Adrenal gland (tissue), 12 donors: ENCODE measurements around the gene RPL11. TPM values are rescaled to one million over a fixed set of nuclear protein-coding genes. Genes with fewer than 3 reads are reported as not detected.
"Not testable (repeated sequence)": the region's sequence is repeated elsewhere in the genome, so short reads cannot be mapped to it uniquely, and the experiment has no call there.

Experiments used
- DNase-seq, 7 donors: peaks; one replicate each; pipeline ENCODE4 v3.0.0-alpha.2; 2019 to 2020
- H3K27ac ChIP-seq, 5 donors: fragments of 200-600 bp; sonication (generic) in 4 of 5; 1 replicate in 3 of 5; 2 replicates in 2 of 5; pipeline versions ENCODE4 v1.5.1 to v1.8.0; 2016 to 2020; ENCODE audit warnings: mild to moderate bottlenecking in 1 of 5
- H3K27me3 ChIP-seq: fragments of 200-600 bp; 2 replicates; pipeline ENCODE4 v1.8.0; 2021
- H3K36me3 ChIP-seq, 2 donors: fragments of 200-600 bp; replicated peaks in 1 of 2; 1 replicate in 1 of 2; 2 replicates in 1 of 2; pipeline versions ENCODE4 v1.5.1 to v1.8.0; 2018 to 2022
- H3K4me1 ChIP-seq, 2 donors: fragments of 200-600 bp; replicated peaks in 1 of 2; 1 replicate in 1 of 2; 2 replicates in 1 of 2; pipeline versions ENCODE4 v1.5.1 to v1.8.0; 2018 to 2021
- H3K4me3 ChIP-seq, 4 donors: fragments of 200-600 bp; sonication (generic) in 3 of 4; one replicate each; pipeline ENCODE4 v1.5.1; 2016 to 2018
- H3K9me3 ChIP-seq, 3 donors: fragments of 200-600 bp; sonication (generic) in 1 of 3; replicated peaks in 1 of 3; 1 replicate in 2 of 3; 2 replicates in 1 of 3; pipeline versions ENCODE4 v1.5.1 to v1.8.0; 2016 to 2021
- CTCF ChIP-seq, 6 experiments: fragments of 450-650 bp in 4 of 6; fragments of 200-600 bp in 2 of 6; sonication (generic) in 1 of 6; IDR thresholded peaks; 1 replicate in 5 of 6; 2 replicates in 1 of 6; pipeline versions ENCODE4 v1.5.1 to v1.8.0; 2016 to 2021; ENCODE audit warnings: antibody characterized with exemption in 6 of 6, mild to moderate bottlenecking in 2 of 6, moderate library complexity in 1 of 6
- POLR2A ChIP-seq, 2 donors: fragments of 450-650 bp; IDR thresholded peaks; one replicate each; pipeline ENCODE4 v1.6.1; 2017; ENCODE audit warnings: antibody characterized with exemption in 2 of 2, mild to moderate bottlenecking in 2 of 2, moderate library complexity in 1 of 2
- WGBS, 4 donors: extraction: QIAGEN DNeasy Blood & Tissue Kit in 2 of 4; methylation state at CpG; one replicate each; pipeline versions ENCODE4 v1.1.5 to v1.1.7; 2013 to 2017; 5-methylcytosine and 5-hydroxymethylcytosine counted together
- intact Hi-C, 2 donors: fragments of 100-400 bp; cut with DNase I; formaldehyde crosslinking; loops; one replicate each; pipeline versions ENCODE4 v1.14.1 to v1.15.0; 2022 to 2023
- polyA plus RNA-seq, 3 donors: library from polyadenylated mRNA; stranded (reverse); fragments of 200-250 nt in 2 of 3; fragments of 350-450 nt in 1 of 3; fragmentation: Illumina TruSeq in 1 of 3; extraction: RNeasy Lipid Tissue Mini Kit (QIAGEN cat#74804) in 1 of 3; gene quantifications; one replicate each; pipeline ENCODE4 v1.2.3, GENCODE V29; 2013 to 2014
- total RNA-seq, 9 donors: library from RNA; depleted of rRNA in 4 of 9; stranded (reverse); fragments of >200 nt in 4 of 9; fragments of 120-200 nt in 1 of 9; fragmentation: NEBNext Ultra II Directional in 1 of 9; extraction: Animal tissue kit (Norgen Biotek cat#: 25700) in 1 of 9; gene quantifications; one replicate each; pipeline versions ENCODE4 v1.1.0 to v1.2.4, GENCODE V29; 2013 to 2023
- donor health status: healthy with polysubstance abuse.
- donor health status: Bipolar disorder and iron deficiency.
- donor health status: DM: yes; HTN: yes; CAD: no.
- donor health status: DM: no; HTN: no; CAD: no.
- donor health status: DM: no; HTN: no; CAD: no.
- donor health status: DM: yes; HTN: yes; CAD: no.

The RPL11 gene
- total and polyA plus RNA-seq, 12 donors = 685 to 2,028 (median 921) TPM

- H3K9me3 ChIP-seq = no peaks in the 10 kb centered on the region
- DNase-seq = no peak
Observed at GRCh38 chr1:23682946-23683345, 8.7 kb upstream of the RPL11 start.

GRCh38 chr1:23684415-23684814 is 7.2 kb upstream of the RPL11 start:
- 32 to 57% (median 49%) methylated on average over 2 of the region's 2 CpGs for WGBS, 4 donors
- intact Hi-C loops = no loop called here
- no peak overlapping the region for H3K27ac ChIP-seq

More at GRCh38 chr1:23682946-23683345, 8.7 kb upstream of the RPL11 start:
- Histone ChIP-seq H3K27me3 (peaks cover 12% of the 10 kb centered on the region), H3K4me1 (no peaks in the 10 kb centered on the region), H3K27ac (no peak overlapping the region), H3K36me3 (no peaks in the 10 kb centered on the region), H3K4me3 (no peak overlapping the region)
- TF ChIP-seq CTCF (IDR thresholded peaks at IDR 0.05) (no peak), POLR2A (IDR thresholded peaks at IDR 0.05) (no peak)
- intact Hi-C loops = no loop called here

GRCh38 chr1:23685197-23685596 is 6.4 kb upstream of the RPL11 start:
- H3K4me3 ChIP-seq, H3K4me1 ChIP-seq, intact Hi-C loops, H3K36me3 ChIP-seq, DNase-seq, H3K9me3 ChIP-seq, H3K27ac ChIP-seq: not testable (repeated sequence)
- peaks cover 12% of the 10 kb centered on the region for H3K27me3 ChIP-seq
- WGBS, 4 donors = 65 to 78% (median 74%) methylated on average over 7 of the region's 7 CpGs

More at GRCh38 chr1:23684415-23684814, 7.2 kb upstream of the RPL11 start:
- no peak for DNase-seq
- TF ChIP-seq CTCF (IDR thresholded peaks at IDR 0.05) (no peak), POLR2A (IDR thresholded peaks at IDR 0.05) (no peak)
- Histone ChIP-seq H3K27me3 (peaks cover 12% of the 10 kb centered on the region), H3K4me1 (no peaks in the 10 kb centered on the region), H3K9me3 (no peaks in the 10 kb centered on the region), H3K36me3 (no peaks in the 10 kb centered on the region), H3K4me3 (no peak overlapping the region)

- H3K4me1 ChIP-seq, H3K4me3 ChIP-seq, H3K27ac ChIP-seq, H3K9me3 ChIP-seq, intact Hi-C loops, H3K36me3 ChIP-seq, H3K27me3 ChIP-seq, DNase-seq: not testable (repeated sequence)
- 76 to 86% (median 84%) methylated on average over 3 of the region's 3 CpGs for WGBS, 4 donors
Observed at GRCh38 chr1:23687680-23688079, 3.9 kb upstream of the RPL11 start.

GRCh38 chr1:23688281-23688680 is 3.3 kb upstream of the RPL11 start:
- H3K9me3 ChIP-seq, intact Hi-C loops, H3K4me3 ChIP-seq, H3K27ac ChIP-seq, H3K27me3 ChIP-seq, H3K36me3 ChIP-seq, DNase-seq: not testable (repeated sequence)
- peaks cover 9 to 11% of the 10 kb centered on the region in 2 donors for H3K4me1 ChIP-seq
- 91 to 96% (median 96%) methylated on average over 10 to 23 of the region's 33 CpGs; no CpG with 5 or more reads in 1 of the 4 donors for WGBS, 4 donors

GRCh38 chr1:23692308-23692871 is 784 bp downstream of the RPL11 start:
- Histone ChIP-seq H3K27me3 (no peaks in the 10 kb centered on the region), H3K4me3 (peak overlapping the region; percentile 57 to 98 (median 90)), H3K4me1 (peaks cover 18 to 45% of the 10 kb centered on the region in 2 donors), H3K27ac (peak overlapping the region in 4 of 5 donors; percentile 74 to 88 (median 80)), H3K36me3 (peaks cover 0 to 44% of the 10 kb centered on the region in 2 donors), H3K9me3 (no peaks in the 10 kb centered on the region)
- WGBS, 4 donors = 7 to 14% (median 10%) methylated on average over 17 of the region's 17 CpGs
- no peak for DNase-seq
- TF ChIP-seq POLR2A (IDR thresholded peaks at IDR 0.05) = no peak
- TF ChIP-seq CTCF (IDR thresholded peaks at IDR 0.05) = no peak
- intact Hi-C loops = loop anchor here (5.0 to 10.0 kb wide), 2 partner anchors 50 to 62 kb away; partner anchors contain the start of gene ELOA (in 1 of the 2)
